Measurements from ENCODE around the gene QSOX1. TPM values are rescaled to one million over a fixed set of nuclear protein-coding genes. Genes with fewer than 3 reads are reported as not detected.

QSOX1 gene
- total RNA-seq, 1 experiment from 2014 or later: 135 TPM

DNA sequence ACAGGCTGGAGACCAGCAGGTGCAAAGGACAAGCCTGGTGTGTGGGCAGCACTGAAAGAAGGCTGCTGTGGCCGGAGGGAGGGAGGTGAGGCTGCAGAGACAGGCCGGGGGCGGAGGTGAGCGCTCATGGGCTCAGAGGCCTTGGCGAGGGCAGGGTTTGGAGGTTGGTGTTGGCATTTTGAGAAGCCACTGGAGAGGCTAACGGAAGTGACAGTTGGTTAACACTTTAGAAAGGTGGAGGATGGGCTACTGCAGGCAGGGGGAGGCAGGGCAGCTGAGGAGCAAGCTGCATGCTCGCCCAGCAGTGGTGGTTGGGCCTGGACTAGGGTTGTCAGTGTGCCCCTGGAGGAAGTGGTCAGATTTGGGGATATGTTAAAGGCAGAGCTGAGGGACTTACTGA is 37.5 kb downstream of the QSOX1 start:
- H3K4me3 Mint-ChIP-seq: no peak overlapping the region
- H3K27ac Mint-ChIP-seq: no peak overlapping the region
- H3K9me3 Mint-ChIP-seq: no peaks in the 10 kb centered on the region
- peaks cover 35% of the 10 kb centered on the region for H3K36me3 Mint-ChIP-seq
- ChIA-PET POLR2A (no interaction called here), CTCF (interaction anchor here (1.4 to 1.9 kb wide), 2 partner anchors 11 to 78 kb away, joined by 3 to 7 read pairs; no protein-coding TSS in a partner anchor)
- DNase-seq (ENCODE audit: low spot score) (no peak), ATAC-seq (no peak)
- peaks cover 3% of the 10 kb centered on the region; the same call in 1 of the 2 replicates for H3K4me1 Mint-ChIP-seq
- TF ChIP-seq, protein P1, sequence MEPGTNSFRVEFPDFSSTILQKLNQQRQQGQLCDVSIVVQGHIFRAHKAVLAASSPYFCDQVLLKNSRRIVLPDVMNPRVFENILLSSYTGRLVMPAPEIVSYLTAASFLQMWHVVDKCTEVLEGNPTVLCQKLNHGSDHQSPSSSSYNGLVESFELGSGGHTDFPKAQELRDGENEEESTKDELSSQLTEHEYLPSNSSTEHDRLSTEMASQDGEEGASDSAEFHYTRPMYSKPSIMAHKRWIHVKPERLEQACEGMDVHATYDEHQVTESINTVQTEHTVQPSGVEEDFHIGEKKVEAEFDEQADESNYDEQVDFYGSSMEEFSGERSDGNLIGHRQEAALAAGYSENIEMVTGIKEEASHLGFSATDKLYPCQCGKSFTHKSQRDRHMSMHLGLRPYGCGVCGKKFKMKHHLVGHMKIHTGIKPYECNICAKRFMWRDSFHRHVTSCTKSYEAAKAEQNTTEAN (CRISPR knock-in tag; IDR thresholded peaks at IDR 0.05): no peak
- TF ChIP-seq NFE2L1 (CRISPR knock-in tag; IDR thresholded peaks at IDR 0.05): no peak
- TF ChIP-seq, protein P2, sequence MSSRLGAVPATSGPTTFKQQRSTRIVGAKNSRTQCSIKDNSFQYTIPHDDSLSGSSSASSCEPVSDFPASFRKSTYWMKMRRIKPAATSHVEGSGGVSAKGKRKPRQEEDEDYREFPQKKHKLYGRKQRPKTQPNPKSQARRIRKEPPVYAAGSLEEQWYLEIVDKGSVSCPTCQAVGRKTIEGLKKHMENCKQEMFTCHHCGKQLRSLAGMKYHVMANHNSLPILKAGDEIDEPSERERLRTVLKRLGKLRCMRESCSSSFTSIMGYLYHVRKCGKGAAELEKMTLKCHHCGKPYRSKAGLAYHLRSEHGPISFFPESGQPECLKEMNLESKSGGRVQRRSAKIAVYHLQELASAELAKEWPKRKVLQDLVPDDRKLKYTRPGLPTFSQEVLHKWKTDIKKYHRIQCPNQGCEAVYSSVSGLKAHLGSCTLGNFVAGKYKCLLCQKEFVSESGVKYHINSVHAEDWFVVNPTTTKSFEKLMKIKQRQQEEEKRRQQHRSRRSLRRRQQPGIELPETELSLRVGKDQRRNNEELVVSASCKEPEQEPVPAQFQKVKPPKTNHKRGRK (CRISPR knock-in tag; IDR thresholded peaks at IDR 0.05; ENCODE audit: borderline replicate concordance): no peak
- TF ChIP-seq SOX15 (CRISPR knock-in tag; IDR thresholded peaks at IDR 0.05): no peak
- TF ChIP-seq ZNF219 (CRISPR knock-in tag; IDR thresholded peaks at IDR 0.05; ENCODE audit: borderline replicate concordance): no peak
- H3K27me3 Mint-ChIP-seq (ENCODE audit: low read depth): no peaks in the 10 kb centered on the region

GRCh38 chr1:180193141-180194047 is 38.7 kb downstream of the QSOX1 start:
- ATAC-seq: no peak
- H3K27ac Mint-ChIP-seq: no peak overlapping the region
- CTCF ChIA-PET: interaction anchor here (1.4 to 1.9 kb wide), 2 partner anchors 12 to 77 kb away, joined by 3 to 7 read pairs; no protein-coding TSS in a partner anchor
- no peak overlapping the region for H3K4me3 Mint-ChIP-seq
- DNase-seq (ENCODE audit: low spot score): no peak
- TF ChIP-seq TCF7 (CRISPR knock-in tag; IDR thresholded peaks at IDR 0.05; ENCODE audit: low read depth): no peak
- TF ChIP-seq ZSCAN18 (CRISPR knock-in tag; IDR thresholded peaks at IDR 0.05): no peak
- no peak for TF ChIP-seq ZNF396 (CRISPR knock-in tag; IDR thresholded peaks at IDR 0.05; ENCODE audit: borderline replicate concordance)
- TF ChIP-seq MXD4 (CRISPR knock-in tag; IDR thresholded peaks at IDR 0.05; ENCODE audit: borderline replicate concordance): no peak
- TF ChIP-seq ARID4B (CRISPR knock-in tag; IDR thresholded peaks at IDR 0.05; ENCODE audit: borderline replicate concordance): no peak
- POLR2A ChIA-PET: no interaction called here
- no peaks in the 10 kb centered on the region for H3K9me3 Mint-ChIP-seq
- H3K27me3 Mint-ChIP-seq (ENCODE audit: low read depth): no peaks in the 10 kb centered on the region
- peaks cover 35% of the 10 kb centered on the region for H3K36me3 Mint-ChIP-seq
- peaks cover 3% of the 10 kb centered on the region; the same call in 1 of the 2 replicates for H3K4me1 Mint-ChIP-seq

DNA sequence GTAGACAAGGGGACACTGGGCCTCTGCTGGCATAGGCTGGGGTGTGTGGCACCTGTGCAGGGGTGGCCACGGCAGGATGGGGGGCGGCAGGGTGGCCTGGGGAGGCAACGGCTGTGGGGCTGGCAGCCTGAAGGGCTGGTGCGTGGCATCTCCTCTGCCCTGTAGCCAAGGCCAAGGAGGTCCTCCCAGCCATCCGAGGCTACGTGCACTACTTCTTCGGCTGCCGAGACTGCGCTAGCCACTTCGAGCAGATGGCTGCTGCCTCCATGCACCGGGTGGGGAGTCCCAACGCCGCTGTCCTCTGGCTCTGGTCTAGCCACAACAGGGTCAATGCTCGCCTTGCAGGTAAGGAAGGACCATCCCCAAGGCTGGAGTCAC is 39.4 kb downstream of the QSOX1 start:
- peaks cover 35% of the 10 kb centered on the region for H3K36me3 Mint-ChIP-seq
- ChIA-PET CTCF (interaction anchor here (1.3 kb wide), 1 partner anchor 14 kb away, joined by 8 read pairs; no protein-coding TSS in a partner anchor), POLR2A (no interaction called here)
- H3K4me1 Mint-ChIP-seq: peaks cover 3% of the 10 kb centered on the region; the same call in 1 of the 2 replicates
- no peaks in the 10 kb centered on the region for H3K27me3 Mint-ChIP-seq (ENCODE audit: low read depth)
- no peak overlapping the region for H3K4me3 Mint-ChIP-seq
- no peak for DNase-seq (ENCODE audit: low spot score)
- no peaks in the 10 kb centered on the region for H3K9me3 Mint-ChIP-seq
- H3K27ac Mint-ChIP-seq: no peak overlapping the region
- ATAC-seq: no peak
- TF ChIP-seq IRF2 (CRISPR knock-in tag; IDR thresholded peaks at IDR 0.05; ENCODE audit: borderline replicate concordance, low read depth) (no peak), CREB1 (CRISPR knock-in tag; IDR thresholded peaks at IDR 0.05) (no peak)
- TF ChIP-seq, protein P3, sequence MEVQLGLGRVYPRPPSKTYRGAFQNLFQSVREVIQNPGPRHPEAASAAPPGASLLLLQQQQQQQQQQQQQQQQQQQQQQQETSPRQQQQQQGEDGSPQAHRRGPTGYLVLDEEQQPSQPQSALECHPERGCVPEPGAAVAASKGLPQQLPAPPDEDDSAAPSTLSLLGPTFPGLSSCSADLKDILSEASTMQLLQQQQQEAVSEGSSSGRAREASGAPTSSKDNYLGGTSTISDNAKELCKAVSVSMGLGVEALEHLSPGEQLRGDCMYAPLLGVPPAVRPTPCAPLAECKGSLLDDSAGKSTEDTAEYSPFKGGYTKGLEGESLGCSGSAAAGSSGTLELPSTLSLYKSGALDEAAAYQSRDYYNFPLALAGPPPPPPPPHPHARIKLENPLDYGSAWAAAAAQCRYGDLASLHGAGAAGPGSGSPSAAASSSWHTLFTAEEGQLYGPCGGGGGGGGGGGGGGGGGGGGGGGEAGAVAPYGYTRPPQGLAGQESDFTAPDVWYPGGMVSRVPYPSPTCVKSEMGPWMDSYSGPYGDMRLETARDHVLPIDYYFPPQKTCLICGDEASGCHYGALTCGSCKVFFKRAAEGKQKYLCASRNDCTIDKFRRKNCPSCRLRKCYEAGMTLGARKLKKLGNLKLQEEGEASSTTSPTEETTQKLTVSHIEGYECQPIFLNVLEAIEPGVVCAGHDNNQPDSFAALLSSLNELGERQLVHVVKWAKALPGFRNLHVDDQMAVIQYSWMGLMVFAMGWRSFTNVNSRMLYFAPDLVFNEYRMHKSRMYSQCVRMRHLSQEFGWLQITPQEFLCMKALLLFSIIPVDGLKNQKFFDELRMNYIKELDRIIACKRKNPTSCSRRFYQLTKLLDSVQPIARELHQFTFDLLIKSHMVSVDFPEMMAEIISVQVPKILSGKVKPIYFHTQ (CRISPR knock-in tag; IDR thresholded peaks at IDR 0.05): no peak
- TF ChIP-seq, protein P4, sequence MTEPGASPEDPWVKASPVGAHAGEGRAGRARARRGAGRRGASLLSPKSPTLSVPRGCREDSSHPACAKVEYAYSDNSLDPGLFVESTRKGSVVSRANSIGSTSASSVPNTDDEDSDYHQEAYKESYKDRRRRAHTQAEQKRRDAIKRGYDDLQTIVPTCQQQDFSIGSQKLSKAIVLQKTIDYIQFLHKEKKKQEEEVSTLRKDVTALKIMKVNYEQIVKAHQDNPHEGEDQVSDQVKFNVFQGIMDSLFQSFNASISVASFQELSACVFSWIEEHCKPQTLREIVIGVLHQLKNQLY (CRISPR knock-in tag; IDR thresholded peaks at IDR 0.05): no peak

All from WTC11 (cell line).